Dermis microvascular lymphatic vessel endothelial cell (primary cell): ENCODE measurements around the gene SHISA7. TPM values are rescaled to one million over a fixed set of nuclear protein-coding genes. Genes with fewer than 3 reads are reported as not detected.

Experiments used
- DNase-seq, 2 donors: peaks; one replicate each; pipeline versions ENCODE4 v3.0.0 to v3.0.0-alpha.2; 2010; ENCODE audit warnings: low read depth in 2 of 2
- total RNA-seq: library from RNA; depleted of rRNA; stranded (reverse); fragments of >200 nt; gene quantifications from 2 replicates; pipeline ENCODE4 v1.2.1, GENCODE V29; 2014

SHISA7 gene
- total RNA-seq, 1 donor from 2014 or later, result not detected

GRCh38 chr19:55390461-55390880, 52.6 kb downstream of the SHISA7 start:
- DNase-seq, result no peak

GRCh38 chr19:55389386-55390317, 53.4 kb downstream of the SHISA7 start:
- DNase-seq, result no peak

- no peak for DNase-seq
Observed at GRCh38 chr19:55387736-55388497, 55.2 kb downstream of the SHISA7 start.

- DNase-seq, result no peak
Observed at GRCh38 chr19:55386493-55386971, 56.6 kb downstream of the SHISA7 start.

GRCh38 chr19:55385724-55386492, 57.2 kb downstream of the SHISA7 start, which contains the start of gene RPL28:
TSS of gene RPL28 (plus strand) at chr19:55385932. CDS start at chr19:55386358, 426 bp downstream.
- DNase-seq, result peak; percentile 97 to 98

GRCh38 chr19:55384920-55385723, 58.0 kb downstream of the SHISA7 start:
- peak; percentile 82 to 93 for DNase-seq

GRCh38 chr19:55384131-55384919, 58.8 kb downstream of the SHISA7 start, which contains the start of gene TMEM238:
TSS of gene TMEM238 (minus strand) at chr19:55384292. CDS start at chr19:55384259, 33 bp downstream.
- DNase-seq, result no peak

- DNase-seq, result peak; percentile 56 to 77
Observed at GRCh38 chr19:55383279-55384130, 59.6 kb downstream of the SHISA7 start.

- no peak for DNase-seq
Observed at GRCh38 chr19:55382522-55383054, 60.5 kb downstream of the SHISA7 start.

GRCh38 chr19:55382013-55382412, 61.1 kb downstream of the SHISA7 start:
- no peak for DNase-seq

- DNase-seq, result no peak
Observed at GRCh38 chr19:55379174-55379573, 63.9 kb downstream of the SHISA7 start.

Other genes starting within 250 kb of the SHISA7 start
- gene PTPRH, start 233.8 kb downstream of the SHISA7 start, total RNA-seq, result 0.13 TPM in 2 replicates
- gene TMEM86B, start 214.5 kb downstream of the SHISA7 start, total RNA-seq, result 0.26 and 0.89 TPM in 2 replicates
- gene PPP6R1, start 184.3 kb downstream of the SHISA7 start, total RNA-seq, result 19.9 and 34.9 TPM in 2 replicates
- 19.9 and 26.8 TPM in 2 replicates for gene HSPBP1, start 163.2 kb downstream of the SHISA7 start, total RNA-seq
- gene BRSK1, start 159.3 kb downstream of the SHISA7 start, total RNA-seq, result 0.39 and 1.3 TPM in 2 replicates
- not detected in 2 replicates for gene TMEM150B, start 118.0 kb downstream of the SHISA7 start, total RNA-seq
- gene KMT5C, start 103.4 kb downstream of the SHISA7 start, total RNA-seq, result 3.2 and 4.6 TPM in 2 replicates
- not detected in 2 replicates for gene COX6B2, start 88.6 kb downstream of the SHISA7 start, total RNA-seq
- not detected in 2 replicates for gene GARIN5B, start 80.0 kb downstream of the SHISA7 start, total RNA-seq
- under 0.01 and 0.13 TPM in 2 replicates for gene IL11, start 72.8 kb downstream of the SHISA7 start, total RNA-seq
- gene TMEM190, start 66.5 kb downstream of the SHISA7 start, total RNA-seq, result not detected in 2 replicates
- gene TMEM238, start 59.0 kb downstream of the SHISA7 start, total RNA-seq, result 0.26 and 0.63 TPM in 2 replicates
- 126 and 262 TPM in 2 replicates for gene RPL28, start 57.4 kb downstream of the SHISA7 start, total RNA-seq
- gene UBE2S, start 35.5 kb downstream of the SHISA7 start, total RNA-seq, result 40.6 and 54.6 TPM in 2 replicates
- gene ISOC2, start 18.3 kb upstream of the SHISA7 start, total RNA-seq, result 61.0 and 75.9 TPM in 2 replicates
- gene C19orf85, start 21.5 kb upstream of the SHISA7 start, total RNA-seq, result not detected in 2 replicates
- gene ZNF628, start 33.3 kb upstream of the SHISA7 start, total RNA-seq, result 0.77 and 2.1 TPM in 2 replicates
- 8.9 and 9.1 TPM in 2 replicates for gene NAT14, start 41.9 kb upstream of the SHISA7 start, total RNA-seq
- under 0.01 and 0.13 TPM in 2 replicates for gene SSC5D, start 45.1 kb upstream of the SHISA7 start, total RNA-seq
- gene SBK2, start 93.8 kb upstream of the SHISA7 start, total RNA-seq, result not detected in 2 replicates
- 0.13 and 0.26 TPM in 2 replicates for gene SBK3, start 102.2 kb upstream of the SHISA7 start, total RNA-seq
- 1.9 and 3.5 TPM in 2 replicates for gene ZNF579, start 137.5 kb upstream of the SHISA7 start, total RNA-seq
- gene FIZ1, start 156.2 kb upstream of the SHISA7 start, total RNA-seq, result 2.6 and 3.3 TPM in 2 replicates
- 6.9 and 11.9 TPM in 2 replicates for gene ZNF524, start 157.0 kb upstream of the SHISA7 start, total RNA-seq
- gene ZNF865, start 162.3 kb upstream of the SHISA7 start, total RNA-seq, result 0.39 and 1.5 TPM in 2 replicates
- gene ZNF784, start 181.3 kb upstream of the SHISA7 start, total RNA-seq, result 3.3 and 4.9 TPM in 2 replicates
- 1.0 and 3.0 TPM in 2 replicates for gene ZNF580, start 197.7 kb upstream of the SHISA7 start, total RNA-seq
- 20.0 and 25.8 TPM in 2 replicates for gene ZNF581, start 200.3 kb upstream of the SHISA7 start, total RNA-seq
- gene CCDC106, start 204.9 kb upstream of the SHISA7 start, total RNA-seq, result 4.6 and 9.5 TPM in 2 replicates
- gene U2AF2, start 211.7 kb upstream of the SHISA7 start, total RNA-seq, result 84.0 and 95.8 TPM in 2 replicates
- 25.0 and 59.2 TPM in 2 replicates for gene EPN1, start 231.9 kb upstream of the SHISA7 start, total RNA-seq